ENCODE results near the gene PARD6G. TPM values are rescaled to one million over a fixed set of nuclear protein-coding genes. Genes with fewer than 3 reads are reported as not detected.
A peak's percentile ranks its signal among the peaks of the same experiment; 100 is the strongest.
"Not testable (repeated sequence)": the region's sequence is repeated elsewhere in the genome, so short reads cannot be mapped to it uniquely, and the experiment has no call there.

PARD6G gene
- total RNA-seq, 6 donors from 2014 or later: 1.4 to 6.1 (median 3.5) TPM

DNA sequence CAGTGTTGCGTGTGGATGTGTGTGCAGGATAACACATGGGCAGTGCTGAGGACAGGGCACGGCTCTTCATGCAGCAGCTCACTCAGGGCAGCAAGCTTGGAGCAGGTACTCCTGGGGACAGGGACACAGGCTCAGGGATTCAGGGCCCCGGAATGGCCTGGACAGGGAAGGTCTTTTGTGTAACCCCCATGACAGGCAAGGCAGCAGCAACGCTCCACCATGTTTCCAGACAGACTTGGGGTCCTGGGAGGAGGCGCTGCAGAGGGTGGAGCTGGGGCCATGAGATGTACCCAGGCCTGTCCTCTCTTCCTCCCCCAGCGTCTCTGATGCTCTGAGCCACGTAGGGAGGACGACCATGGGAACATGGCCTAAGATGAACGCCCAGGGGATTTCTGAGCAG, 80.0 kb downstream of the PARD6G start:
- 87 to 88% methylated on average over 3 to 9 of the region's 9 CpGs for WGBS, 2 donors

DNA sequence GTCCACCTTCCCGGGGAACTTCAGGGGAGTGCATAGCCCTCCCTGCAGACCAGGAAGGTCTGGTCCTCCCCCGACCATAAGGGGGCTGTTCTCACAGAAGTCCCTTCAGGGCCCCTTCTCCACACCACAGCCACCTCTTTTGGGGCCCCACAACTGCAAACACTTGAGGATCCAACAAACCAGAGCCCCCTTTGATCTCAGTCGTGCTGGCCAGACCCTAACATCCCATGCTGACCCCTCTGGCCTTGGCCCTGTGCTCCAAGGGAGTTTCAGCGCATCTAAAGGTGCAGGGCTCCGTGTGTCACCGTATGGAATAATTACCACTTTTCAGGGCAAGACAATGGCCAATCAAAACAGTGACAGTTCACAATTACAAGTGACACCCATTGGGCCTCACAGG, 80.6 kb downstream of the PARD6G start:
- Histone ChIP-seq H3K36me3 (no peaks in the 10 kb centered on the region), H3K27ac (no peak overlapping the region), H3K4me1 (peaks cover 0 to 6% (median 5%) of the 10 kb centered on the region in 4 donors), H3K9me3 (peaks cover 0 to 14% (median 2%) of the 10 kb centered on the region in 4 donors), H3K27me3 (no peaks in the 10 kb centered on the region), H3K4me3 (no peak overlapping the region)
- DNase-seq (no peak), ATAC-seq (ENCODE audit: low FRiP score in 2 of 2) (no peak)
- TF ChIP-seq POLR2AphosphoS5 (IDR thresholded peaks at IDR 0.05): no peak
- TF ChIP-seq, protein P1, sequence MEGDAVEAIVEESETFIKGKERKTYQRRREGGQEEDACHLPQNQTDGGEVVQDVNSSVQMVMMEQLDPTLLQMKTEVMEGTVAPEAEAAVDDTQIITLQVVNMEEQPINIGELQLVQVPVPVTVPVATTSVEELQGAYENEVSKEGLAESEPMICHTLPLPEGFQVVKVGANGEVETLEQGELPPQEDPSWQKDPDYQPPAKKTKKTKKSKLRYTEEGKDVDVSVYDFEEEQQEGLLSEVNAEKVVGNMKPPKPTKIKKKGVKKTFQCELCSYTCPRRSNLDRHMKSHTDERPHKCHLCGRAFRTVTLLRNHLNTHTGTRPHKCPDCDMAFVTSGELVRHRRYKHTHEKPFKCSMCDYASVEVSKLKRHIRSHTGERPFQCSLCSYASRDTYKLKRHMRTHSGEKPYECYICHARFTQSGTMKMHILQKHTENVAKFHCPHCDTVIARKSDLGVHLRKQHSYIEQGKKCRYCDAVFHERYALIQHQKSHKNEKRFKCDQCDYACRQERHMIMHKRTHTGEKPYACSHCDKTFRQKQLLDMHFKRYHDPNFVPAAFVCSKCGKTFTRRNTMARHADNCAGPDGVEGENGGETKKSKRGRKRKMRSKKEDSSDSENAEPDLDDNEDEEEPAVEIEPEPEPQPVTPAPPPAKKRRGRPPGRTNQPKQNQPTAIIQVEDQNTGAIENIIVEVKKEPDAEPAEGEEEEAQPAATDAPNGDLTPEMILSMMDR (IDR thresholded peaks at IDR 0.05): no peak
- no peak for TF ChIP-seq POLR2A (IDR thresholded peaks at IDR 0.05)
- no peak for TF ChIP-seq EP300 (IDR thresholded peaks at IDR 0.05)
- WGBS, 2 donors: 71 to 100% methylated on average over 1 to 6 of the region's 6 CpGs

More for the DNA sequence above, 80.0 kb downstream of the PARD6G start:
- no peak overlapping the region for H3K27ac ChIP-seq
- H3K36me3 ChIP-seq: no peaks in the 10 kb centered on the region
- no peaks in the 10 kb centered on the region for H3K27me3 ChIP-seq
- no peak for TF ChIP-seq POLR2AphosphoS5 (IDR thresholded peaks at IDR 0.05)
- TF ChIP-seq EP300 (IDR thresholded peaks at IDR 0.05): no peak
- TF ChIP-seq, protein P1 (IDR thresholded peaks at IDR 0.05): no peak
- no peak for TF ChIP-seq POLR2A (IDR thresholded peaks at IDR 0.05)
- DNase-seq (no peak), ATAC-seq (ENCODE audit: low FRiP score in 2 of 2) (no peak)
- peaks cover 0 to 6% (median 5%) of the 10 kb centered on the region in 4 donors for H3K4me1 ChIP-seq
- H3K9me3 ChIP-seq: peaks cover 0 to 14% (median 2%) of the 10 kb centered on the region in 4 donors
- no peak overlapping the region for H3K4me3 ChIP-seq

DNA sequence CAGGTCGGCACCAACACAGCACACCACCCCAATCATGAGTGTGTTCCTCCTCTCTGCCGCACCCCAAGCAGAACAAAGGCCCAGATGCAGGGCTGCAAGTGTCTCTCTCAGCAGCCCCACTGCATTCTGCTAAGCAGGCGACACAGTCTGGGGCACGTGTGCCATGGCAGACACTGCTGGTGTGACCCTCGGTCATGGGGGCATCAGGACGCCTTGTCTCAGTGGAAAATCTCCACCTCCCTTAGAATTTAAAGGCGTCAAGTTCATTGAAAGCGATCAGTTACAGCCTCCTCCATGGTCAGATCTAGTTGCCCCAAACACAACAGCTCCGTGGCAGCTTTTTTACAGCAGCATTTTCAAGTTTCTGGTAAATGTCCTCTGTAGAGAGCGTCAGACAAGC, 81.1 kb downstream of the PARD6G start:
- Histone ChIP-seq H3K36me3 (no peaks in the 10 kb centered on the region), H3K27ac (no peak overlapping the region), H3K27me3 (no peaks in the 10 kb centered on the region), H3K4me3 (no peak overlapping the region), H3K9me3 (peaks cover 0 to 14% (median 2%) of the 10 kb centered on the region in 4 donors), H3K4me1 (peaks cover 0 to 3% (median 2%) of the 10 kb centered on the region in 4 donors)
- DNase-seq: no peak
- 94 to 95% methylated on average over 4 to 10 of the region's 10 CpGs for WGBS, 2 donors
- ATAC-seq (ENCODE audit: low FRiP score in 2 of 2): no peak
- TF ChIP-seq POLR2A (IDR thresholded peaks at IDR 0.05): no peak
- TF ChIP-seq POLR2AphosphoS5 (IDR thresholded peaks at IDR 0.05): no peak
- no peak for TF ChIP-seq EP300 (IDR thresholded peaks at IDR 0.05)
- TF ChIP-seq, protein P1 (IDR thresholded peaks at IDR 0.05): no peak

DNA sequence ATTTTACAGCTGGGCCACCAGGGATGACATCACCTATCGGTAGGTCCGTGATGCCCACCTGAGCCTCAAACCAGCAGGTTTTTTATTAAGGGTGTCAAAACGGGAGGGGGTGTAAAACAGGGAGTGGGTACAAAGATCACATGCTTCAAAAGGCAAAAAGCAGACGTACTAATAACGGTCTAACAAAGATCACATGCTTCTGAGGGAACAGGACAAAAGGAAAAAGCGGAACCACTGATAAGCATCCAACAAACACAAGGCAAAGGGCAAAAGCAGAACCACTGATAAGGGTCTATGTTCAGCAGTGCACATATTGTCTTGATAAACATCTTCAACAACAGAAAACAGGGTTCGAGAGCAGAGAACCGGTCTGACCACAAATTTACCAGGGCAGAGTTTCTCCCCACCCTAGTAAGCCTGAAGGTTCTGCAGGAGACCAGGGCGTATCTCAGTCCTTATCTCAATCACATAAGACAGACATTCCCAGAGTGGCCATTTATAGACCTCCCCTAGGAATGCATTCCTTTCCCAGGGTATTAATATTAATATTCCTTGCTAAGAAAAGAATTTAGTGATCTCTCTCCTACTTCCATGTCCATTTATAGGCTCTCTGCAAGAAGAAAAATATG, 82.5 kb downstream of the PARD6G start:
- H3K27me3 ChIP-seq; H3K4me3 ChIP-seq; DNase-seq; H3K36me3 ChIP-seq; H3K4me1 ChIP-seq; H3K27ac ChIP-seq; ATAC-seq (ENCODE audit: low FRiP score in 2 of 2): not testable (repeated sequence)
- H3K9me3 ChIP-seq: peaks cover 0 to 14% (median 2%) of the 10 kb centered on the region in 4 donors
- WGBS, 2 donors: 90 to 91% methylated on average over 9 of the region's 9 CpGs

DNA sequence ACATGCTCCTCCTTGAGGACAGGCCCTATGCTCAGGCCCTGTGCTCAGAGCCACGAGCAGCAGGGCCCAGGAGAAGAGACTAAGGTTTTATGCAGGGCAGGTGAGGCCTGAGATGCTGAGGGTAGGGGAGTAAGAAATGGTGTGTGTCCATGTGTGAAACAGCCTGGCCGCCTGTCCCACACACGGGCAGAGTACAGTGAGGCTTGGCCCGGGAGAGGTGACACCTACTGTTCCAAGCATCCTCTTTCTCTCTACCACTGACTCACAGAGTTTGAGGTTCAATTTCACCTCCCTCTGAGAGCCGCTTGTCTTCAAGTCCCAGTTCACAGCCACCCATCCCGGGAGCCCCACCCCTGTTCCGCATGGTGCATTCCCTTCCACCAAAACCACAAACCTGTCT, 84.1 kb downstream of the PARD6G start:
- 90 to 95% methylated on average over 5 to 7 of the region's 7 CpGs for WGBS, 2 donors
- no peak for TF ChIP-seq POLR2A (IDR thresholded peaks at IDR 0.05)
- Histone ChIP-seq H3K9me3 (peaks cover 0 to 14% (median 2%) of the 10 kb centered on the region in 4 donors), H3K4me1 (peaks cover 0 to 9% (median 2%) of the 10 kb centered on the region in 4 donors), H3K27me3 (peaks cover 0 to 3% (median 0%) of the 10 kb centered on the region in 4 donors), H3K36me3 (no peaks in the 10 kb centered on the region), H3K4me3 (no peak overlapping the region), H3K27ac (no peak overlapping the region)
- ATAC-seq (ENCODE audit: low FRiP score in 2 of 2): peak in 1 of 2 donors; percentile 19
- no peak for DNase-seq

Measured in upper lobe of left lung (tissue), 6 donors.